Transverse colon (tissue), 4 donors: ENCODE data around the gene KCNJ2.

ENCODE experiments used
- EP300 ChIP-seq: sonication (generic); formaldehyde crosslinking; IDR thresholded peaks from one replicate; pipeline ENCODE4 v1.6.1; 2017; ENCODE audit warnings: antibody characterized with exemption, low read depth
- POLR2A ChIP-seq: fragments of 450-650 bp; IDR thresholded peaks from one replicate; pipeline ENCODE4 v1.6.1; 2016; ENCODE audit warnings: antibody characterized with exemption, mild to moderate bottlenecking, moderate library complexity
- POLR2AphosphoS5 ChIP-seq, 3 donors: sonication (generic); formaldehyde crosslinking; IDR thresholded peaks; one replicate each; pipeline ENCODE4 v1.6.1; 2016; ENCODE audit warnings: antibody characterized with exemption in 3 of 3
- TF ChIP-seq, protein P1 (sequence below), 5 experiments: fragments of 200-600 bp in 3 of 5; fragments of 450-650 bp in 2 of 5; sonication (generic) in 3 of 5; IDR thresholded peaks; 1 replicate in 2 of 5; 2 replicates in 3 of 5; pipeline ENCODE4 v1.5.1; 2016 to 2017; ENCODE audit warnings: antibody characterized with exemption in 5 of 5, inconsistent platforms in 3 of 5, mild to moderate bottlenecking in 2 of 5, moderate library complexity in 1 of 5

DNA sequence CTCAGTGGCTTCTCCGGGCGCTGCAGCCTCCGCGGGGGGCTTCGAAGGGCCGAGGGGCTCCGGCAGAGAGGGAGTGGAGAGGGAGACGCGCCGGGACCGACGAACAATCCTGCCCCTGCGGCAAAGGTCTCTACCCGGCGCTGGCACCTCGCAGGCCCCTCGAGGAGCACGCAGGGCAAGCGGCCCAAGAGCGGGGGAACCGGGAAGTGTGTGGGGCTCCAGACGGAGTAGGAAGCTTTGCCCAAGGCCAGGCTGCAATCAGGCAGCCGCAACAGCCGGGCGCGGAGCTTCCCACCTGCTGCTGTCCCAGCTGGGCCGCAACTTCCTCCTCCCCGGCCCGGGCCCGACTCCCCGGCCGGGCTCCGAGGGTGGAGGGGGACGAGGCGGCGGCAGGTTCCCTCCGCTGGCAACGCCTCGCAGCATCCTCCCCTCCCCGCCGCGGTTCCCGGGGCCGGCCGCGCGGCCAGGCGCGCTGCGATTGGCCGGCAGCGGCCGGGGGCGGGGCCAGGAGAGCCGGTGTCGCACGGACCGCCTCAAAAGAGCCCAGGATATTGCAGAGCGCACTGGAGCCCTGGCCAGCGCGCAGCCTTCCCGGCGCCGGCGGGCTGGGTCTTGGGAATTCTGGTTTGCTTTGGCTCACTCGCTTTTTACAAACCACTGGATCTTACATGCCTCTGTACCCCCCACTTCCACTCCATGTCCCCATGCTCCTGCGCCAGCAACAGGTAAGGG lies at the start of gene KCNJ2:
- TF ChIP-seq, protein P1, sequence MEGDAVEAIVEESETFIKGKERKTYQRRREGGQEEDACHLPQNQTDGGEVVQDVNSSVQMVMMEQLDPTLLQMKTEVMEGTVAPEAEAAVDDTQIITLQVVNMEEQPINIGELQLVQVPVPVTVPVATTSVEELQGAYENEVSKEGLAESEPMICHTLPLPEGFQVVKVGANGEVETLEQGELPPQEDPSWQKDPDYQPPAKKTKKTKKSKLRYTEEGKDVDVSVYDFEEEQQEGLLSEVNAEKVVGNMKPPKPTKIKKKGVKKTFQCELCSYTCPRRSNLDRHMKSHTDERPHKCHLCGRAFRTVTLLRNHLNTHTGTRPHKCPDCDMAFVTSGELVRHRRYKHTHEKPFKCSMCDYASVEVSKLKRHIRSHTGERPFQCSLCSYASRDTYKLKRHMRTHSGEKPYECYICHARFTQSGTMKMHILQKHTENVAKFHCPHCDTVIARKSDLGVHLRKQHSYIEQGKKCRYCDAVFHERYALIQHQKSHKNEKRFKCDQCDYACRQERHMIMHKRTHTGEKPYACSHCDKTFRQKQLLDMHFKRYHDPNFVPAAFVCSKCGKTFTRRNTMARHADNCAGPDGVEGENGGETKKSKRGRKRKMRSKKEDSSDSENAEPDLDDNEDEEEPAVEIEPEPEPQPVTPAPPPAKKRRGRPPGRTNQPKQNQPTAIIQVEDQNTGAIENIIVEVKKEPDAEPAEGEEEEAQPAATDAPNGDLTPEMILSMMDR (IDR thresholded peaks at IDR 0.05): no peak
- TF ChIP-seq POLR2AphosphoS5 (IDR thresholded peaks at IDR 0.05) (peak; percentile 87 to 97 (median 95)), POLR2A (peak; percentile 95), EP300 (no peak)
